HG03280 (cell line): ENCODE measurements around the gene JARID2.

Experiments
- ATAC-seq: cut with Tn5 transposase; IDR thresholded peaks from one replicate; pipeline ENCODE4 v1.9.1; 2021; ENCODE audit warnings: mild to moderate bottlenecking, moderate library complexity; ENCODE audit not compliant: unreplicated experiment

JARID2 gene

GRCh38 chr6:15330174-15330944, 84.5 kb downstream of the JARID2 start:
- no peak for ATAC-seq

- ATAC-seq: no peak
Observed at GRCh38 chr6:15331143-15331542, 85.3 kb downstream of the JARID2 start.

GRCh38 chr6:15331629-15332251, 85.9 kb downstream of the JARID2 start:
- no peak for ATAC-seq

GRCh38 chr6:15332446-15332845, 86.6 kb downstream of the JARID2 start:
- no peak for ATAC-seq

- no peak for ATAC-seq
Observed at GRCh38 chr6:15335385-15335784, 89.5 kb downstream of the JARID2 start.

- no peak for ATAC-seq
Observed at GRCh38 chr6:15335916-15336315, 90.0 kb downstream of the JARID2 start.

GRCh38 chr6:15336900-15337560, 91.2 kb downstream of the JARID2 start:
- no peak for ATAC-seq

- ATAC-seq: no peak
Observed at GRCh38 chr6:15337582-15337981, 91.7 kb downstream of the JARID2 start.

GRCh38 chr6:15338476-15338875, 92.6 kb downstream of the JARID2 start:
- no peak for ATAC-seq

- ATAC-seq: no peak
Observed at GRCh38 chr6:15339081-15339480, 93.2 kb downstream of the JARID2 start.

- ATAC-seq: no peak
Observed at GRCh38 chr6:15340105-15340601, 94.3 kb downstream of the JARID2 start.

- ATAC-seq: no peak
Observed at GRCh38 chr6:15340775-15341174, 94.9 kb downstream of the JARID2 start.

- no peak for ATAC-seq
Observed at GRCh38 chr6:15341311-15342001, 95.6 kb downstream of the JARID2 start.

GRCh38 chr6:15342114-15342513, 96.2 kb downstream of the JARID2 start:
- ATAC-seq: no peak

GRCh38 chr6:15343490-15344191, 97.8 kb downstream of the JARID2 start:
- no peak for ATAC-seq

- no peak for ATAC-seq
Observed at GRCh38 chr6:15344192-15344519, 98.3 kb downstream of the JARID2 start.

- no peak for ATAC-seq
Observed at GRCh38 chr6:15344831-15345230, 99.0 kb downstream of the JARID2 start.

- no peak for ATAC-seq
Observed at GRCh38 chr6:15346315-15346714, 100.4 kb downstream of the JARID2 start.

GRCh38 chr6:15348528-15348927, 102.7 kb downstream of the JARID2 start:
- no peak for ATAC-seq

GRCh38 chr6:15349379-15349778, 103.5 kb downstream of the JARID2 start:
- ATAC-seq: no peak
